Heart left ventricle (tissue), 16 donors: Measurements from ENCODE around the gene ZP4. TPM values are rescaled to one million over a fixed set of nuclear protein-coding genes. Genes with fewer than 3 reads are reported as not detected.

Experiments used
- ATAC-seq, 4 donors: fragments of 200-7000 bp; cut with Tn5 transposase; one replicate each; pipeline ENCODE4 v1.9.1; 2020 to 2022; ENCODE audit warnings: moderate library complexity in 4 of 4, mild to moderate bottlenecking in 3 of 4, moderate number of reproducible peaks in 1 of 4
- DNase-seq, 5 donors: peaks; one replicate each; pipeline ENCODE4 v3.0.0-alpha.2; 2020
- H3K27ac ChIP-seq, 12 donors: fragments of 200-600 bp; sonication (generic) in 4 of 12; one replicate each; pipeline versions ENCODE4 v1.5.0 to v1.8.0; 2016 to 2022; ENCODE audit warnings: mild to moderate bottlenecking in 2 of 12
- H3K27me3 ChIP-seq, 9 donors: fragments of 200-600 bp; sonication (generic) in 2 of 9; one replicate each; pipeline versions ENCODE4 v1.5.1 to v1.8.0; 2016 to 2022; ENCODE audit warnings: mild to moderate bottlenecking in 3 of 9
- H3K36me3 ChIP-seq, 9 donors: fragments of 200-600 bp; sonication (generic) in 2 of 9; one replicate each; pipeline versions ENCODE4 v1.5.0 to v1.8.0; 2018 to 2022; ENCODE audit warnings: mild to moderate bottlenecking in 2 of 9
- H3K4me1 ChIP-seq, 12 donors: fragments of 200-600 bp; sonication (generic) in 4 of 12; one replicate each; pipeline versions ENCODE4 v1.5.0 to v1.8.0; 2016 to 2022; ENCODE audit warnings: mild to moderate bottlenecking in 3 of 12
- H3K4me3 ChIP-seq, 12 donors: fragments of 200-600 bp; sonication (generic) in 4 of 12; one replicate each; pipeline versions ENCODE4 v1.5.0 to v1.8.0; 2017 to 2022; ENCODE audit warnings: mild to moderate bottlenecking in 9 of 12, moderate library complexity in 4 of 12
- H3K9me3 ChIP-seq, 12 donors: fragments of 200-600 bp; sonication (generic) in 4 of 12; one replicate each; pipeline versions ENCODE4 v1.5.0 to v1.8.0; 2016 to 2022; ENCODE audit warnings: mild to moderate bottlenecking in 1 of 12
- CTCF ChIP-seq, 12 donors: fragments of 200-600 bp; sonication (generic) in 4 of 12; IDR thresholded peaks; one replicate each; pipeline versions ENCODE4 v1.5.0 to v1.8.0; 2018 to 2022; ENCODE audit warnings: antibody characterized with exemption in 12 of 12, mild to moderate bottlenecking in 5 of 12
- POLR2A ChIP-seq, 2 donors: fragments of 450-650 bp; IDR thresholded peaks; one replicate each; pipeline ENCODE4 v1.6.1; 2017; ENCODE audit warnings: antibody characterized with exemption in 2 of 2, mild to moderate bottlenecking in 2 of 2, moderate library complexity in 2 of 2
- WGBS, 4 donors: extraction: QIAGEN DNeasy Blood & Tissue Kit in 2 of 4; methylation state at CpG; one replicate each; pipeline versions ENCODE4 v1.1.5 to v1.1.7; 2013 to 2018; 5-methylcytosine and 5-hydroxymethylcytosine counted together
- intact Hi-C, 10 donors: fragments of 100-400 bp; cut with DNase I; formaldehyde crosslinking; loops; one replicate each; pipeline versions ENCODE4 v1.11.1 to v1.14.2; 2022
- long read RNA-seq, 3 donors: library from polyadenylated mRNA; unstranded; transcript quantifications; one replicate each; pipeline ENCODE4 v2.0.0, GENCODE V29; 2020 to 2021
- polyA plus RNA-seq, 2 donors: library from polyadenylated mRNA; stranded (reverse); fragments of 200-250 nt; gene quantifications; one replicate each; pipeline ENCODE4 v1.2.3, GENCODE V29; 2013
- total RNA-seq, 9 donors: library from RNA; depleted of rRNA in 2 of 9; stranded (reverse); fragments of >200 nt in 2 of 9; fragmentation: NEBNext Ultra II Directional in 3 of 9; extraction: Animal tissue kit (Norgen Biotek cat#: 25700) in 3 of 9; gene quantifications; one replicate each; pipeline versions ENCODE4 v1.1.0 to v1.2.4, GENCODE V29; 2016 to 2023
- donor health status: ischemic (EF 13 %, LVEDD 7.1; RV severe dilation, severe dysfunction).
- donor health status: healthy with polysubstance abuse.
- donor health status: DM: no; HTN: yes; CAD: no.
- donor health status: DM: no; HTN: no; CAD: no.
- donor health status: ischemic (EF 25% LVEDD 6.9; RV normal size, moderate dysfunction).
- donor health status: ischemic (EF 25% LVEDD 5.7; RV mildly dilated, moderate dysfunction).
- donor health status: healthy.
- donor health status: DM: yes; HTN: yes; CAD: no.
- donor health status: ischemic (EF 35%, LVEDD 5.7; RV mildly dilated, moderate dysfunction).
- donor health status: nonischemic (EF 11% LVEDD 7.7; RV severe dilation, severe dysfunction).
- donor health status: DM: yes; HTN: yes; CAD: no.
- donor health status: PGD.
- donor health status: ischemic (EF 29% LVEDD 5.4; RV normal size, mild dysfunction).
- donor health status: nonischemic (EF 23%, LVEDD 6.1; RV moderate dilation, normal function).

The ZP4 gene
- not detected for total RNA-seq
- not detected for polyA plus RNA-seq
- long read RNA-seq, donor 1, result 0 reads
- long read RNA-seq, donor 2, result 0 reads
- long read RNA-seq, donor 3, result 0 reads

GRCh38 chr1:237890822-237891221 is at the start of gene ZP4:
Gene ZP4 (minus strand): TSS chr1:237890922. CDS start chr1:237890635, 287 bp downstream.
- Histone ChIP-seq H3K4me3 (no peak within 1 kb of the TSS), H3K27ac (no peak within 1 kb of the TSS), H3K36me3 (no peaks in the 10 kb centered on the region), H3K9me3 (no peaks in the 10 kb centered on the region), H3K4me1 (no peaks in the 10 kb centered on the region), H3K27me3 (no peaks in the 10 kb centered on the region)
- WGBS, 4 donors, result 73 to 87% (median 84%) methylated on average over 2 of the region's 2 CpGs
- ATAC-seq, result no peak
- TF ChIP-seq CTCF (IDR thresholded peaks at IDR 0.05) (no peak), POLR2A (IDR thresholded peaks at IDR 0.05) (no peak)
- DNase-seq, result no peak
- intact Hi-C loops, result no loop called here

GRCh38 chr1:237938553-237938952 is 47.8 kb upstream of the ZP4 start:
- Histone ChIP-seq H3K27me3 (no peaks in the 10 kb centered on the region), H3K4me1 (no peaks in the 10 kb centered on the region), H3K27ac (no peak overlapping the region), H3K4me3 (no peak overlapping the region), H3K36me3 (no peaks in the 10 kb centered on the region), H3K9me3 (no peaks in the 10 kb centered on the region)
- TF ChIP-seq POLR2A (IDR thresholded peaks at IDR 0.05), result no peak
- TF ChIP-seq CTCF (IDR thresholded peaks at IDR 0.05), result no peak
- intact Hi-C loops, result no loop called here
- WGBS, 4 donors, result 64 to 76% (median 71%) methylated on average over 8 of the region's 8 CpGs
- ATAC-seq (no peak), DNase-seq (no peak)

GRCh38 chr1:237938068-237938467 is 47.3 kb upstream of the ZP4 start:
- Histone ChIP-seq H3K27me3 (no peaks in the 10 kb centered on the region), H3K27ac (no peak overlapping the region), H3K4me1 (no peaks in the 10 kb centered on the region), H3K4me3 (no peak overlapping the region), H3K36me3 (no peaks in the 10 kb centered on the region), H3K9me3 (no peaks in the 10 kb centered on the region)
- 84 to 89% (median 86%) methylated on average over 5 of the region's 5 CpGs for WGBS, 4 donors
- ATAC-seq (no peak), DNase-seq (no peak)
- TF ChIP-seq POLR2A (IDR thresholded peaks at IDR 0.05) (no peak), CTCF (IDR thresholded peaks at IDR 0.05) (no peak)
- intact Hi-C loops, result no loop called here

- no peak overlapping the region for H3K4me3 ChIP-seq
- ATAC-seq, result no peak
- 94 to 97% (median 95%) methylated on average over 3 of the region's 3 CpGs for WGBS, 4 donors
These were observed 42.1 kb upstream of the ZP4 start for GRCh38 chr1:237932816-237933215.

More at GRCh38 chr1:237932816-237933215, 42.1 kb upstream of the ZP4 start:
- Histone ChIP-seq H3K36me3 (no peaks in the 10 kb centered on the region), H3K4me1 (no peaks in the 10 kb centered on the region), H3K9me3 (no peaks in the 10 kb centered on the region), H3K27ac (no peak overlapping the region), H3K27me3 (peaks cover 0 to 5% (median 0%) of the 10 kb centered on the region in 9 donors)
- TF ChIP-seq CTCF (IDR thresholded peaks at IDR 0.05) (no peak), POLR2A (IDR thresholded peaks at IDR 0.05) (no peak)
- DNase-seq, result no peak
- intact Hi-C loops, result no loop called here
